GM12873 (cell line): ENCODE measurements around the gene KLHDC7A.

Source experiments
- CTCF ChIP-seq: IDR thresholded peaks from 2 replicates; pipeline ENCODE4 v1.5.1; 2012; ENCODE audit warnings: low read depth, mild to moderate bottlenecking, moderate library complexity, low read length, control low read depth; ENCODE audit not compliant: insufficient read depth; ENCODE audit errors: missing control alignments

KLHDC7A gene

GRCh38 chr1:18480315-18481189, at the start of gene KLHDC7A:
TSS of gene KLHDC7A (plus strand) at chr1:18480930. CDS start at chr1:18480982, 52 bp downstream.
- no peak for TF ChIP-seq CTCF

- no peak for TF ChIP-seq CTCF
Observed at GRCh38 chr1:18434041-18434440, 46.7 kb upstream of the KLHDC7A start.

GRCh38 chr1:18440385-18441226, 40.1 kb upstream of the KLHDC7A start:
- no peak for TF ChIP-seq CTCF

GRCh38 chr1:18443587-18444520, 36.9 kb upstream of the KLHDC7A start:
- TF ChIP-seq CTCF, result no peak

- no peak for TF ChIP-seq CTCF
Observed at GRCh38 chr1:18444563-18444962, 36.2 kb upstream of the KLHDC7A start.

GRCh38 chr1:18446751-18447150, 34.0 kb upstream of the KLHDC7A start:
- TF ChIP-seq CTCF, result no peak
